Measurements from ENCODE around the gene P2RX6.

DNA sequence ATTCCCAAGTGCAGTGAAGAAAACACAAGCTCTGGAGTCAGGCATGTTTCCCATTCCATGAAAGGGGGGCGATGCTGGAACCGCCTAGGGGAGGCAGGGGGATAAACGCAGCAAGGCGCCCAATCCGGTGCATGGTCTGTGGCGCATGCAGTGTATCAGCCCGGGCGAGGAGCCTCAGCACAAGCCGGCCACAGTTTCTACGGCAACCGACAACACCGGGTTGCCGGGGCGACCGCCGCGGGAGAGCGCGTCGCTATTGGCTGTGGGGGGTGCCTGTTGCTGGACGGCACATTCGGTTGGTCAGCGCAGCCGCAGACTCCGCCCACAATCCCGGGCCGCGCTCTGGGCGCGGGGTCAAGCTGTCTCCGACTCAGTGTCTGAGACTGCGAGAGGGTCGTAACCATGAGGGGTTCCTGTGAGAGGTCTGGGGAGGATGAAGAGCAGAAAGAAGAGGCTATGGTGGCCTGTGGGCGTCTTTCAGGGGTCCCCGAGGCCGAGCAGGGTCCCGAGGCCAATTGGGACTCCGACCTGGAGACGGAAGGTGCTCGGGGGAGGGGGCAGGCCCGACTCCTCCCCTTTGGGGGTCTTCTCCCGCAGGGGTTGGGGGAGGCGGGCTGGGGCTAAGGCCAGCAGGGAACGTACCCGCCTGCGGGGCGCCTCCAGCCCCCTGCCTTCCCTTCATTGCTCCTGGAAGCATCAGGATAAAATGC is 30.8 kb downstream of the P2RX6 start, which contains the start of gene LRRC74B:
- TF ChIP-seq CTCF (IDR thresholded peaks at IDR 0.05) (no peak), POLR2A (IDR thresholded peaks at IDR 0.05; ENCODE audit: low read depth) (no peak)
